ENCODE results near the gene MEGF10.

- TF ChIP-seq GATA2 (IDR thresholded peaks at IDR 0.05; ENCODE audit: low read depth, low read length) (no peak), GATA3 (IDR thresholded peaks at IDR 0.05; ENCODE audit: low read depth, low read length) (no peak)
Measured at GRCh38 chr5:127418367-127418766, 127.8 kb downstream of the MEGF10 start.
